Uterus (tissue), 4 donors: ENCODE results near the gene DHFR. TPM values are rescaled to one million over a fixed set of nuclear protein-coding genes. Genes with fewer than 3 reads are reported as not detected.

ENCODE experiments used
- DNase-seq, 2 donors: peaks; one replicate each; pipeline ENCODE4 v3.0.0-alpha.2; 2019 to 2020
- H3K27ac ChIP-seq, 2 donors: fragments of 200-600 bp; sonication (generic); 1 replicate in 1 of 2; 2 replicates in 1 of 2; pipeline ENCODE4 v1.5.1; 2016 to 2018
- H3K27me3 ChIP-seq, 2 donors: fragments of 200-600 bp; sonication (generic); one replicate each; pipeline ENCODE4 v1.5.1; 2018 to 2019; ENCODE audit warnings: control low read depth in 1 of 2
- H3K36me3 ChIP-seq, 2 donors: fragments of 200-600 bp; sonication (generic); one replicate each; pipeline ENCODE4 v1.5.1; 2019; ENCODE audit warnings: control low read depth in 1 of 2
- H3K4me1 ChIP-seq, 2 donors: fragments of 200-600 bp; sonication (generic); one replicate each; pipeline ENCODE4 v1.5.1; 2018 to 2019; ENCODE audit warnings: control low read depth in 1 of 2
- H3K4me3 ChIP-seq, 2 donors: fragments of 200-600 bp; sonication (generic); 1 replicate in 1 of 2; 2 replicates in 1 of 2; pipeline ENCODE4 v1.5.1; 2018 to 2019; ENCODE audit warnings: mild to moderate bottlenecking in 1 of 2
- H3K9me3 ChIP-seq, 2 donors: fragments of 200-600 bp; sonication (generic); one replicate each; pipeline ENCODE4 v1.5.1; 2019; ENCODE audit warnings: control low read depth in 1 of 2
- CTCF ChIP-seq, 4 experiments: fragments of 200-600 bp in 2 of 4; fragments of 450-650 bp in 2 of 4; sonication (generic) in 2 of 4; IDR thresholded peaks; one replicate each; pipeline ENCODE4 v1.5.1; 2016 to 2019; ENCODE audit warnings: antibody characterized with exemption in 4 of 4, mild to moderate bottlenecking in 2 of 4, moderate library complexity in 1 of 4
- POLR2A ChIP-seq, 2 donors: fragments of 450-650 bp; IDR thresholded peaks; one replicate each; pipeline ENCODE4 v1.6.1; 2016; ENCODE audit warnings: antibody characterized with exemption in 2 of 2, mild to moderate bottlenecking in 1 of 2, moderate library complexity in 1 of 2
- intact Hi-C: fragments of 100-400 bp; cut with DNase I; formaldehyde crosslinking; loops from one replicate; pipeline ENCODE4 v1.15.1; 2023; ENCODE audit warnings: low total_unique reads
- total RNA-seq, 4 donors: library from RNA; depleted of rRNA in 3 of 4; stranded (reverse); fragments of >200 nt in 3 of 4; gene quantifications; one replicate each; pipeline versions ENCODE4 v1.1.0 to v1.2.4, GENCODE V29; 2014 to 2023
- donor health status: DM: yes; HTN: yes; CAD: no.

The DHFR gene
- total RNA-seq, 4 donors from 2014 or later = 1.8 to 39.6 (median 4.7) TPM

GRCh38 chr5:80631278-80632259 is 23.2 kb downstream of the DHFR start:
- Histone ChIP-seq H3K4me3 (no peak overlapping the region), H3K27me3 (no peaks in the 10 kb centered on the region), H3K27ac (no peak overlapping the region), H3K36me3 (no peaks in the 10 kb centered on the region), H3K4me1 (no peaks in the 10 kb centered on the region), H3K9me3 (no peaks in the 10 kb centered on the region)
- intact Hi-C loops = no loop called here
- no peak for TF ChIP-seq POLR2A (IDR thresholded peaks at IDR 0.05)
- TF ChIP-seq CTCF (IDR thresholded peaks at IDR 0.05) = no peak
- DNase-seq = no peak

- H3K4me3 ChIP-seq = no peak overlapping the region
- intact Hi-C loops = no loop called here
- H3K4me1 ChIP-seq = no peaks in the 10 kb centered on the region
- H3K27me3 ChIP-seq = no peaks in the 10 kb centered on the region
- H3K27ac ChIP-seq = no peak overlapping the region
- H3K36me3 ChIP-seq = no peaks in the 10 kb centered on the region
- H3K9me3 ChIP-seq = no peaks in the 10 kb centered on the region
- DNase-seq = no peak
- TF ChIP-seq POLR2A (IDR thresholded peaks at IDR 0.05) (no peak), CTCF (IDR thresholded peaks at IDR 0.05) (no peak)
These were observed 25.5 kb downstream of the DHFR start for GRCh38 chr5:80629281-80629680.

GRCh38 chr5:80625230-80625629 is 29.6 kb downstream of the DHFR start:
- no peaks in the 10 kb centered on the region for H3K36me3 ChIP-seq

GRCh38 chr5:80623999-80624398 is 30.8 kb downstream of the DHFR start:
- H3K27ac ChIP-seq = no peak overlapping the region
- no peaks in the 10 kb centered on the region for H3K36me3 ChIP-seq
- TF ChIP-seq CTCF (IDR thresholded peaks at IDR 0.05) (no peak), POLR2A (IDR thresholded peaks at IDR 0.05) (no peak)
- DNase-seq = no peak
- H3K4me1 ChIP-seq = no peaks in the 10 kb centered on the region
- intact Hi-C loops = no loop called here
- no peaks in the 10 kb centered on the region for H3K9me3 ChIP-seq
- no peak overlapping the region for H3K4me3 ChIP-seq
- no peaks in the 10 kb centered on the region for H3K27me3 ChIP-seq

More at GRCh38 chr5:80625230-80625629, 29.6 kb downstream of the DHFR start:
- Histone ChIP-seq H3K9me3 (no peaks in the 10 kb centered on the region), H3K4me3 (no peak overlapping the region), H3K4me1 (no peaks in the 10 kb centered on the region), H3K27me3 (no peaks in the 10 kb centered on the region), H3K27ac (no peak overlapping the region)
- intact Hi-C loops = no loop called here
- no peak for TF ChIP-seq CTCF (IDR thresholded peaks at IDR 0.05)
- TF ChIP-seq POLR2A (IDR thresholded peaks at IDR 0.05) = no peak
- no peak for DNase-seq

GRCh38 chr5:80622756-80623155 is 32.0 kb downstream of the DHFR start:
- Histone ChIP-seq H3K27ac (no peak overlapping the region), H3K4me3 (no peak overlapping the region), H3K4me1 (no peaks in the 10 kb centered on the region), H3K36me3 (no peaks in the 10 kb centered on the region), H3K9me3 (no peaks in the 10 kb centered on the region), H3K27me3 (no peaks in the 10 kb centered on the region)
- no peak for DNase-seq
- TF ChIP-seq POLR2A (IDR thresholded peaks at IDR 0.05) (no peak), CTCF (IDR thresholded peaks at IDR 0.05) (no peak)
- intact Hi-C loops = no loop called here
